ENCODE data around the gene DSCAM. TPM values are rescaled to one million over a fixed set of nuclear protein-coding genes. Genes with fewer than 3 reads are reported as not detected.

DSCAM gene
- total and polyA plus RNA-seq, 2 experiments from 2014 or later = 0.07 TPM; not detected in 1

DNA sequence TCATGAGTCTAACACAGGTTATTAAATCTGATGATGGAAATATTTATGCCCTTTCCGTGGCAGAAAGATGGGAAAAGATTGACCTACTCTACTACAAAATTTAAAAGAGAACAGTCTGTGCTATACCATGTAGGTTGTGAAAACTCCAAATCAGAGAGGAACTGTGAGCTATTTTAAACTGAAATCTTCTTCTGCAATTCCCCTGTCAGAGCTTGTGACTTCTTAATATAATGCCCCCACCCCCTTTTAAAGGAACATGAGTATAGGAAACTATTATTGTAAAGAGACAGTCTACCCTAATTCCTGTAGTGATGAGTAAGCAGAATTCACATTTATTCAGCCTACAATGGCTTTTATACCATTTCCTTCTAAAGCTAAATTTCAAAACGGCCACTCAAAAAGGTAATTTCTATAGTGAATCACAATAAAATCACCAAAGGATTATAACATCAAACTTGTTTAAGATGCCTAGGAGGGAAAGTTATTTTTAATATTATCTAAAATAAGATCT, 11.7 kb downstream of the DSCAM start (continued):
- TF ChIP-seq, protein P1, sequence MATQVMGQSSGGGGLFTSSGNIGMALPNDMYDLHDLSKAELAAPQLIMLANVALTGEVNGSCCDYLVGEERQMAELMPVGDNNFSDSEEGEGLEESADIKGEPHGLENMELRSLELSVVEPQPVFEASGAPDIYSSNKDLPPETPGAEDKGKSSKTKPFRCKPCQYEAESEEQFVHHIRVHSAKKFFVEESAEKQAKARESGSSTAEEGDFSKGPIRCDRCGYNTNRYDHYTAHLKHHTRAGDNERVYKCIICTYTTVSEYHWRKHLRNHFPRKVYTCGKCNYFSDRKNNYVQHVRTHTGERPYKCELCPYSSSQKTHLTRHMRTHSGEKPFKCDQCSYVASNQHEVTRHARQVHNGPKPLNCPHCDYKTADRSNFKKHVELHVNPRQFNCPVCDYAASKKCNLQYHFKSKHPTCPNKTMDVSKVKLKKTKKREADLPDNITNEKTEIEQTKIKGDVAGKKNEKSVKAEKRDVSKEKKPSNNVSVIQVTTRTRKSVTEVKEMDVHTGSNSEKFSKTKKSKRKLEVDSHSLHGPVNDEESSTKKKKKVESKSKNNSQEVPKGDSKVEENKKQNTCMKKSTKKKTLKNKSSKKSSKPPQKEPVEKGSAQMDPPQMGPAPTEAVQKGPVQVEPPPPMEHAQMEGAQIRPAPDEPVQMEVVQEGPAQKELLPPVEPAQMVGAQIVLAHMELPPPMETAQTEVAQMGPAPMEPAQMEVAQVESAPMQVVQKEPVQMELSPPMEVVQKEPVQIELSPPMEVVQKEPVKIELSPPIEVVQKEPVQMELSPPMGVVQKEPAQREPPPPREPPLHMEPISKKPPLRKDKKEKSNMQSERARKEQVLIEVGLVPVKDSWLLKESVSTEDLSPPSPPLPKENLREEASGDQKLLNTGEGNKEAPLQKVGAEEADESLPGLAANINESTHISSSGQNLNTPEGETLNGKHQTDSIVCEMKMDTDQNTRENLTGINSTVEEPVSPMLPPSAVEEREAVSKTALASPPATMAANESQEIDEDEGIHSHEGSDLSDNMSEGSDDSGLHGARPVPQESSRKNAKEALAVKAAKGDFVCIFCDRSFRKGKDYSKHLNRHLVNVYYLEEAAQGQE (IDR thresholded peaks at IDR 0.05; ENCODE audit: unreplicated experiment) = no peak
- TF ChIP-seq CREB1 (CRISPR knock-in tag; IDR thresholded peaks at IDR 0.05; ENCODE audit: low read depth) (no peak), POLR2AphosphoS5 (IDR thresholded peaks at IDR 0.05; ENCODE audit: low read depth) (no peak), EZH2 (IDR thresholded peaks at IDR 0.05; ENCODE audit: low read depth, unreplicated experiment) (no peak)
- TF ChIP-seq, protein P2, sequence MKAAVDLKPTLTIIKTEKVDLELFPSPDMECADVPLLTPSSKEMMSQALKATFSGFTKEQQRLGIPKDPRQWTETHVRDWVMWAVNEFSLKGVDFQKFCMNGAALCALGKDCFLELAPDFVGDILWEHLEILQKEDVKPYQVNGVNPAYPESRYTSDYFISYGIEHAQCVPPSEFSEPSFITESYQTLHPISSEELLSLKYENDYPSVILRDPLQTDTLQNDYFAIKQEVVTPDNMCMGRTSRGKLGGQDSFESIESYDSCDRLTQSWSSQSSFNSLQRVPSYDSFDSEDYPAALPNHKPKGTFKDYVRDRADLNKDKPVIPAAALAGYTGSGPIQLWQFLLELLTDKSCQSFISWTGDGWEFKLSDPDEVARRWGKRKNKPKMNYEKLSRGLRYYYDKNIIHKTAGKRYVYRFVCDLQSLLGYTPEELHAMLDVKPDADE (IDR thresholded peaks at IDR 0.05) = no peak

DNA sequence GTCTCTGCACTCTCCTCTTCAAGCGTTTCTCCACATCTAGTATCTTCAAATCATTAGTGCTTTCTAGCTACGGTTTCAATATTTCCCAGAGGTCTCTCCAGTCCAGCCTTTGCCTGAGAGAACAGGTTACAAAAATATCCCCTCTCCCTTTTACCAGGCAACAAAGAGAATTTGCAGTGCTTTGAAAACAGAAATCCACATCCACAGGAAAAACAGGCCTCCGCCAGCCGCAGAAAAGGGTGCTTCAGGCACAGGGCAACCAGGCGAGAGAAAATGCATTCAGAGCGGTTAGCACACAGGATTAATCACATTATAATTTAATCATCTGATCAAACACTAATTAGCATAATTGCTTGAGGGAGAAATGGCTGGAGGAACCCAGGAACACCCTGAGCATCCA, 13.8 kb downstream of the DSCAM start:
- no peaks in the 10 kb centered on the region for H3K4me1 Mint-ChIP-seq
- no peak overlapping the region for H2AFZ ChIP-seq
- no peaks in the 10 kb centered on the region for H3K36me3 ChIP-seq (ENCODE audit: insufficient read depth)
- ATAC-seq (no peak), DNase-seq (ENCODE audit: low spot score) (no peak)
- H3K4me1 ChIP-seq (ENCODE audit: insufficient read depth) = no peaks in the 10 kb centered on the region
- no peak overlapping the region for H3K4me2 ChIP-seq
- TF ChIP-seq ZNF331 (CRISPR knock-in tag; IDR thresholded peaks at IDR 0.05; ENCODE audit: low read depth) (no peak), ZNF114 (CRISPR knock-in tag; IDR thresholded peaks at IDR 0.05) (no peak), JUNB (IDR thresholded peaks at IDR 0.05; ENCODE audit: unreplicated experiment) (no peak)
- TF ChIP-seq, protein P2 (IDR thresholded peaks at IDR 0.05) = no peak
- TF ChIP-seq, protein P3, sequence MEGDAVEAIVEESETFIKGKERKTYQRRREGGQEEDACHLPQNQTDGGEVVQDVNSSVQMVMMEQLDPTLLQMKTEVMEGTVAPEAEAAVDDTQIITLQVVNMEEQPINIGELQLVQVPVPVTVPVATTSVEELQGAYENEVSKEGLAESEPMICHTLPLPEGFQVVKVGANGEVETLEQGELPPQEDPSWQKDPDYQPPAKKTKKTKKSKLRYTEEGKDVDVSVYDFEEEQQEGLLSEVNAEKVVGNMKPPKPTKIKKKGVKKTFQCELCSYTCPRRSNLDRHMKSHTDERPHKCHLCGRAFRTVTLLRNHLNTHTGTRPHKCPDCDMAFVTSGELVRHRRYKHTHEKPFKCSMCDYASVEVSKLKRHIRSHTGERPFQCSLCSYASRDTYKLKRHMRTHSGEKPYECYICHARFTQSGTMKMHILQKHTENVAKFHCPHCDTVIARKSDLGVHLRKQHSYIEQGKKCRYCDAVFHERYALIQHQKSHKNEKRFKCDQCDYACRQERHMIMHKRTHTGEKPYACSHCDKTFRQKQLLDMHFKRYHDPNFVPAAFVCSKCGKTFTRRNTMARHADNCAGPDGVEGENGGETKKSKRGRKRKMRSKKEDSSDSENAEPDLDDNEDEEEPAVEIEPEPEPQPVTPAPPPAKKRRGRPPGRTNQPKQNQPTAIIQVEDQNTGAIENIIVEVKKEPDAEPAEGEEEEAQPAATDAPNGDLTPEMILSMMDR (conservative IDR thresholded peaks at IDR 0.05; ENCODE audit: low read depth in 2 of 2) = no peak
- no peaks in the 10 kb centered on the region for H3K79me2 ChIP-seq (replicated peaks; ENCODE audit: insufficient read depth)
- peaks cover 11% of the 10 kb centered on the region; the same call in 1 of the 3 replicates for H3K36me3 Mint-ChIP-seq (ENCODE audit: low read depth)
- no peaks in the 10 kb centered on the region for H3K9me2 ChIP-seq (ENCODE audit: insufficient read depth)
- no peaks in the 10 kb centered on the region for H4K20me1 ChIP-seq (replicated peaks; ENCODE audit: insufficient read depth)
- no peak overlapping the region for H3K4me3 Mint-ChIP-seq
- no peak overlapping the region for H3K27ac Mint-ChIP-seq
- H3K27me3 ChIP-seq (ENCODE audit: insufficient read depth) = no peaks in the 10 kb centered on the region
- H3F3A ChIP-seq (replicated peaks; ENCODE audit: low read depth) = no peaks in the 10 kb centered on the region
- no peak overlapping the region for H3K27ac ChIP-seq (ENCODE audit: low read depth)
- no peak overlapping the region for H3K4me3 ChIP-seq
- peaks cover 3% of the 10 kb centered on the region for H3K27me3 Mint-ChIP-seq (ENCODE audit: insufficient read depth, low read depth, poor library complexity)
- peaks cover 86% of the 10 kb centered on the region for H3K9me3 Mint-ChIP-seq

Data from GM23338 (cell line).